Urothelium cell line (cell line): ENCODE data around the gene IMMP2L.

ENCODE experiments used
- DNase-seq: peaks from one replicate; pipeline ENCODE4 v3.0.0; 2011; ENCODE audit warnings: low spot score, mixed read lengths
- FAIRE-seq: peaks from 2 replicates; lab custom pipeline; 2011; peaks lifted over from hg19 to GRCh38; lab: Jason Lieb, UNC

The IMMP2L gene

DNA sequence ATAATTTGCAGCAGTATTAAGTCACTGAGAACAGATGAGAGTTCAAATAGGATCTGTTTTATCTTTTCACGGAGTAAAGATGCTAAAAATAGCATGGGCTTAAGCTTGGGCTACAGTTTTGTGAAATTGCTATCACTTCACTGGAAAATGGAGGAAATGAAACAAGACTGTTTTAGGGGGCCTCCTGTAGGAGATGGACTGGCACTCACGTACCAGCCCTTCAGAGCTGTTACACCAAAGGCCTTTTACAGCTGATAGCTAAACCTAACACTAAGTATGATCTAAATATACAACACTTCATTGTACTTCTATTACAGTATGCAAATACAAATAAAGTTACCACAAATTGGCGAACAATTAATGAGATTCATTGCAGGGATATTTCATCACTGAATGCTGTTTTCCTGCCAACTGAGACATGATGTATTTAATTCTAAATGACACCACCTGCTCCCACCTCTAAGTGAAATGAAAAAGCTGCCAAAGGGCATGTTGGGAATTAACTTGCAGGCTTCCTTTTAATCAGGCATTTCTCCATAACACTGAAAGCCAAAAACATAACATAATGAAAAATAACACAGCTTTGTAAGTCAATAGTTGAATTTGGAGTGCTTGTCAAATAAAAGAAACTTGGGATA, 775.8 kb downstream of the IMMP2L start:
- no peak for DNase-seq
- FAIRE-seq, result no peak

DNA sequence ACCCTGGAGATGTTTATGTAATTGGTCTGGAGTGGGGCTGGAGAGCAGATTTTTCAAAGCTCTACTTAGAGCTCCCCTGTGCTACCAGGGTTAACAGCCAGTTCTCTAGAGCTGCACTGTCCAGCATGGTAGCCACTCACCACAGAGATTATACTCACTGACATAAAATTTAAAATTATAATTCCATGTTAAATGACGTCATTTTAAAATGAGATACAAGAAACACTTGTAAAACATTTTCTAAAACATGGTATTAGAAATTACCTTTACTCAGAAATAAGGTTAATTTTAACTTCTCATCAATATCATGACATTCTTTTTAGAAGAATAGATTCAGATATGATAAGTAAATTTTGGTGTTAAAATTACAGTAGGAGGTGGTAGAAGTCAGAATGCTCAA, 777.5 kb downstream of the IMMP2L start:
- FAIRE-seq, result no peak
- no peak for DNase-seq

DNA sequence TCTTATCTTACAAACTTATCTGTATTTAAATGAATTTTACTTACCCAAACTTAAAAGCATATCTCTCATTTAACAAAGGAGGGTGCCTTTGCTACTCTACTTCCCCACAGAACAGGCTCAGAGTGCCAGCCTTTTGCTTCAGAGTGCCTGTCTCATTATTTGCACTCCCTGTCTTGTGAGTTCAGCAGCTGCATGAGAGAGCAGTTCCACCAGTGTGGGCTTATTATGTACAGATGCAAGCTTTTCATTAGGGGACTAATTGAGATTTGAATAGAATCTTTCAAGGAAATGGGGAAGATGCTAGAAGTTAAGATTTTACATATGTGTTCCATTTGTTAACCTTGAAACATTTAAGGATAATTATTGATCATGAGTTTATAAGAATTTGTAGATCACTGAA, 781.6 kb downstream of the IMMP2L start:
- no peak for FAIRE-seq
- DNase-seq, result no peak

DNA sequence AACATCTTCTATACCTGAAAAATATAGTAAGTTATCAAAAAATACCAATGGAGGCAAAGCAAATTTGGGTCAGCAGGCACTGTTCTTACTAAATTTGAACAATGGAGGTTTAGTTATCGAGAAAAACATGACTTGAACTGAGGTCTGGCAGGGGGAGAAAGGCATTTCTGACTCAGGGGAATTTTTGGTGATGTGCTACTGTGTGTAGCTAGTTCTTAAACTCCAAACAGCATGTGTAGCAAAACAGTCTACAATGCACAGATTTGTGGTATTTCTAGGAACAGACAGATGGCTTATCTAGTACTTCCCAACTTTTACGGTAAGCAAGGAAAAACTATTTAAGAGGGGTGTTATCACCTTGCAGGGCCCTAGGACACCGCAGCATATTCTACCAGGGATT, 783.0 kb downstream of the IMMP2L start:
- DNase-seq (no peak), FAIRE-seq (no peak)

DNA sequence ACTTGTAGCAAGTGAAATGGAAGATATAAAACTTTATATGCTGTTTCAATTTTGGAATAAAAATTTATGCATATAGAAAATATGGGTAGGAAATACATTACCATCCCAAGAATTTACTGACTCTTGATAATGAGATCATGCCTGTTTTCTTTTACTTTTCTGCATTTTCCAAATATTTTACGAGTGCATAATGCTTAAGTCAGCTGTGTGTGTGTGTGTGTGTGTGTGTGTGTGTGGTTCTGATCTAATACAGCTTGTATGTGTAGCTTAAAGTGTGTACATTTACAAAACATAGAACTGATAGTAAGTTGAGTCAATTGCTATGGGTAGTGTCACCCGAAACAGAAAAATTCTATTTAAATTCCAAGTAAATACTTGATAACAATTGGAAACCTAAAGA, 787.2 kb downstream of the IMMP2L start:
- DNase-seq (no peak), FAIRE-seq (no peak)

DNA sequence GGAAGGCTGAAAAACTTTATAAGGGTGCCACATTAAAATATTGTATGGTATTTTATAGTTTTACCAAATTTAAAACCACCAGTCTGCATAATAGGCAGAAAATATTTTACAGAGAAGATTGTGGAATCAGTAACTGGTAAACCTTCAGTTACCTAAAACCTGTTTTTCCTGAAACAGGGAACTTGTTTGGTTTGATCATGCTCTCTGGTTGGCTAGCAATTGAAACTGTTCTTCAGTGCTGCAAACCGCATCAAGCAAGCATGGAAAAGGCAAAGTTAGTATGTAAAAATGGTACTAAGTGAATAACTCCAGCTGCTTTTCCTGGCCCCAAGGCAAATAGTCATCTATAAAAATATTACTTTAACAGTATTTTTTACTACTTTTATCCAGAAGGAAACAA, 788.2 kb downstream of the IMMP2L start:
- FAIRE-seq (no peak), DNase-seq (no peak)

DNA sequence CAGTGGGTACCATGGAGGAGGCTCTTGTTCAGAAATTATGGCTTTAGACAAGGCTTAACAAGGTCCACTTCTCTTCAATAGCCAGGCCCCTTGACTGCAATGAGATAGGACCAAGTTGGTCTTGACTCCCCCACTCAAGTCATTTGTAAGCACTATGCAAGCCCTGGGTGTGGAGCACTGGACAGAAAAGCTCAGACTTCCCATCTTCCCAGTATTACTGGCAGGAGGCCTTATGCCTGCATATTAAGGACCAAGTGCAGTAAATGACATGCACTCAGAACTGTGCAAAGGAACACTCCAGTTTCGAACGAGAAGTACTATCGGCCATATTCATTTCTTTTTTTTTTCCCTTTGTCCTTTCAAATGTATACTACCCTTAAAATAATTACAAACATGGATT, 789.7 kb downstream of the IMMP2L start:
- DNase-seq (no peak), FAIRE-seq (no peak)

DNA sequence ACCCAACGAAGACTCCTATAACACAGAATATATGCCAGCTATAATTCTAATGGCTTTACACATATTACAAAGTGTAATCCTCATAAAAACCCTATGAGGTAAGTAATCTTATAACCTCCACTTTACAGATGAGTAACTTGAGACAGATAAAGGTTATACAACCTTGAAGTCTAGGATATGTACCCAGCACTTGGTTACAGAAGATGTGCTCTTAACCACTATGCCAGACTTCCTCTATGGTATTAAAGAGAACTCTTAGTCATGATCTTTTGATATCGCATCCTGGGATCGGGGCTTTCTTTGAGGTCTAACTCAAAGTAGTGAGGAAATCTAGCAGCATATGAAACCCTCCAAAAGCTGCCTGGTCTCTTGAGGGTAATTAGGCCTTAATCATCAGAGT, 790.6 kb downstream of the IMMP2L start:
- DNase-seq (no peak), FAIRE-seq (no peak)

DNA sequence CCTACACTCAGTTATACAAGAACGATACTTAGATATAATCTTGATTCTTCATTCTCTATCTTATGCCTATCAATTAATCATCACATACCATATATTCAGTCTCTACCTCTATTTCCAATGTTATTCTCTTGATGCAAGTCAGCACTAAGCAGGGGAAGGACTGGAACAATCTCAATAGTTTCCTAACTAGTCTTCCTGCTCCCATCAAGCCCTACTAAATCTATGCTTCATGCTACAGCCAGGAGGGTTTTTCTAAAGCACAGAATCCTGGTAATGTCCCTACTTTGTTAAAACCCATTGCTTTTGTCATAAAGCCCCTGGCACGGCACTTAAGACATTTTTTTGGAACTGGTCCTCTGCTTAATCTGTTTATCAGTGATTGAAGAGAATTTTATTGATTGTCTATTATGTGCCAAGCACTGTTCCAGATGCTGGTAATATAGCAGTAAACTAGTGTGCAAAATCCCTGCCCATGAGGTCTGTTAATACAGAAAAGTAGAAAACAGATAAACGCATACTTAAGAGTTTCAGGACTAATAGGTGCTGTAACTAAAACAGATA, 794.7 kb downstream of the IMMP2L start:
- FAIRE-seq (no peak), DNase-seq (no peak)

DNA sequence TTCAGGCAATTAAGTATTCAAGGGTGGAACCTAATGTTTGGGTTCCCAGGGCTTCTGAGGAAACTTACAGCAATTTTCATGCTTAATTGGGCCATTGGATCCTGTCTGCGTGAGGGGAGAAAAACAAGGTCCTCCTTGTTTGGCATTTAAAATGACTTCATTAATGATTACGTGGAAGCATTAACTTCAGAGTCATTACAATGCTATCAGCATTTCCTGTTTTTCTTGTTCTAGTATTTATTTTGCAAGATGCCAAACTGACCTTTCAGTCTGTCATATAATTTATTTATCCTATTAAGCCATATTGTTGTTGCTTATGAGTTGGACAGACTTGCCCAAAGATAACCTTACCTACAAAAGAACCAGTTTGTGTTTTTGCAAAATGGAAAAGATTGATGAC, 795.4 kb downstream of the IMMP2L start:
- DNase-seq, result no peak
- no peak for FAIRE-seq

DNA sequence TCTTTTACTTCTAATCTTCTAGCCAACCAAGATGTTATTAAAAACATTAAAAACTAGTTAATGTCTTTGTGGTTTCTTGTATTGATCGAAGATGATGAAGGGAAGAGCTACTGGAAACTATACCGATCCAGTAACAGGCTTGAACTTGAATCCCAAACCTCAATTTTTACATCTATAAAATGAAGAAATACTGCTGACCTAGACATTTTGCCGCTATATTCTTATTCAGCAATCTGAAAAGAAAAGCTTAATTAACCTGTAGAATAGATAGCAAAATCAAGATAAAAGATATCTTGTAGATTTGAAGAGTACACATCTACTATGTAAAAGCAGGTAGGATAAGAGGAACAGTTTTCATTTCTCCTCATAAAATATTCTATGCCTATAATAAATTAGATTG, 797.4 kb downstream of the IMMP2L start:
- FAIRE-seq (no peak), DNase-seq (no peak)

DNA sequence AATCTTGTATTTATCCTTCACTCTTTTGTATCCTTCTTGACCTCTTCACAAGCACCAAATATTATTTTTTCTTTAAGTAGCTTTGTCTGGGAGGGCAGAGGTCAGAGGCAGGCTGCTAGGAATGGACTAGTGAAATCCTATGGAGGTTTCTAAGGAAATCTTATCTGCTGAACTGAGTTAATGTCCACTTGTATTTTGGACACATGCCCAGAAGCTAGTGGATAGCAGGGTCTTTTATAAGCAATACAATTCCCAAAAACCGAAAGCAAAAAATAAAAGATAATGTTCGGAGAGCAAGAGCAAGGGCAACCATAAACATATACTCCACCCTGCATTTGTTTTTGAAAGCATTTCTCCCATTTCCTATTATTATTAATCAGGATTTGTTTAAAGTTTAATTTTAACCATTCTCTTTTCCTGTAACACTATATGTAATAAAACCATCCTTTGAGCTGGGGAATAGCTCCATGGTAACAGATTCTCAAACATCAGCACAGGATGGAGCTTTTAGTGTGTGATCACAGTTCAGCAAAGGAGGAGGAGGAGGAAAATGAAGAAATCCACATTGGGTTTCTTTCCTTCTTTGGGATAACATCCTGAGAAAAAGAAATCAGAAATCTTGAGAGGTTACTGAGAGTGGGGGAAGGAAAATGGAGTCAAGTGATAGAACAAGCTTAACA, 799.6 kb downstream of the IMMP2L start:
- no peak for FAIRE-seq
- DNase-seq, result no peak

DNA sequence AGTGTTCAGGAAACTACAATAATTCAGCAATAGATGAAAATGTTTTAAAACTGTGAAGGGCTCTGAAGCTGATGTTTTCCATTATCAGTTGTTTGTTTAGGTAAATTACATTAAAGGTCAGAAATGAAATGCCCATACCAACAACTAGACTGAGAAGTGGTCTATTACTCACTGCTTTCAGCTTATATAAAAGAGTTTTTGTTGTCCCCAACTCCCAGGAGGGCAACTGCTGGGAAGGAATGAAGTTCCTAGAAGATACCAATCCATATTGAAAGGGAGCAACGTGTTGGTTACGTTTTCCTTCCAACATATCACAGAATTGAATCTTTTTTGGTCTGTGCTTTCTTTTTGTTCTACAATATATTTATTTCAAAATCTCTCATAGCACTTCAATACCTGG, 802.0 kb downstream of the IMMP2L start:
- FAIRE-seq (no peak), DNase-seq (no peak)

DNA sequence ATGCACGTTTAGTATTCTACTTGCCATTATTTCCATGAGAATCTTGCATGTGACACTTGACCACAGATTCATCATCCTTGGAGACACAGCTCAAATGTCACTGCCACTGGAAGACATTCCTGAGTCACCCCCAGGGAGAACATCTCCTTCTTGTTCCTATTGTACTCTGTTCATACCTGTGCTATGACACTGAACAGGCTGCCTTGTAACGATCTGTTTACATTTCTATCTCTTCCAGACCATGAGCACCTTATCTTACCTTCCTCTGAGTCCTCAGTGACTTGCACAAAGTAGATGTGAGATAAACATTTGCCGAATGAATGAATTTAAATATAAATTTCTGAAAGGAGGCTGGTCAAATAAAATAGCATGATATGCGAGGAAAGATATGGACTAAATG, 803.2 kb downstream of the IMMP2L start:
- DNase-seq, result no peak
- FAIRE-seq, result no peak

DNA sequence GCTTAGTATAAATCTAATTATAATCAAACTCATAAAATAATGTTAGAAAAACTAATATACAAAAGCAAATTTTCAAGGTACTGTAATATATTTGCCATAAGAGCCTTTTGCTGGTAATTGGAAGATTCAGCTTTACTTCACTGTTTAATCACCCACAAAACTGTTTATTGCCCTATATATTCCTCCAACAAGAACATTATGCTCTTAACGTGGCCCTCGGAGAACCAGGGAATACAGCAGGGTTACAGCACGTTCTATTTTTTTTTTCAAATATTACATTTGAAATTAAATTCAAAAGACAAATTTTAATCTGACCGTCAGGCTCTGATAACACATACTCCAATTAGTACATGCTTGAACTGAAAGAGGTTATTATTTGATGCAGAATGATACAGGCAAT, 807.6 kb downstream of the IMMP2L start:
- no peak for FAIRE-seq

DNA sequence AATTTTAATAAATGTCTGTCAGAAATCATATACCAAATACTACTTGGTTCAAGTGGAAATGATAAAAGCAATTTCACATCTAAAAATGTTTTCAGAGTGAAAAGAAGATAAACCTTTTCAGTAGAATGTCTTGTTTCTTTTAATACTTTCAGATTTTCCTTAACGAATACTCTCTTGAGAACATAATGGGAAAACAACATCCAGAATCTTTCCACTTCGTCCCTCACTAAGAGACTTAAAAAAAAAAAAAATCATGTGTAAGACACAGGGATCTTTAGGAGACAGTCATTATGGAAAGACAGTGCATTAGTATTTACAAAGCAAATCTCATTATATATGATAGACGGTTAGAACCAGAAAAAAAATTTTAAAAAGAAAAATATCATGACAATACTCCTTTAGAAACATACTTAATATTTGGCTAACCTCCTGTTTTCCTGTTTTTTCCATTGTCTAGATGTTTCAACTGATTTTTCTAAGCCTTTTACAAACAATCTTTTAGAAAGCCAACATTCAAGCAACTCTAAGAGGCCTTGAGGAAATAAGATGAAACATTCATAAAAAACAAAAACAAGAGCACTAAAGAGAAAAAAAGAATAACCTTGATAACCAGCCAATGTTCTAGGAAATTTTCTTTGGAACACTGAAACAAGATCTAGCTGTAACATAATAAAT, 811.2 kb downstream of the IMMP2L start:
- DNase-seq (no peak), FAIRE-seq (no peak)

More for the DNA sequence above, 807.6 kb downstream of the IMMP2L start:
- no peak for DNase-seq

DNA sequence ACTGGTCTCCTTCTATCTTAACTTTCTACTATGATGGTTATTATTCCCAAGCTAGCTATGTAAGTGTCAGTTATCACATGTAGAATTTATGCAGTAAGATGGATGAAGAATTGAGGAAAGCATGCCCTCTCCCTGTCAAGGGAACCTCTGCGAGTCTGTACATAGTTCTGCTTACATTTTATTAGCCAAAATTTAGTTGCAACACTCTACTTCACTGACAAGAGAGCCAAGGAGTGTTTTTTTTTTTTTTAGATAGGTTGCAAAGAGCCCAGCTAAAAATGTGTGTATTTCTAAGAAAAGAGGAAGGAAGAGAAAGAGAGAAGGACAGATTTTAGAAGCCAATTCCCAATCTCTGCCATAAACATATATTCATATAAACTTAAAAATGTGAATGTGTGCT, 829.1 kb downstream of the IMMP2L start:
- FAIRE-seq, result no peak
- no peak for DNase-seq

DNA sequence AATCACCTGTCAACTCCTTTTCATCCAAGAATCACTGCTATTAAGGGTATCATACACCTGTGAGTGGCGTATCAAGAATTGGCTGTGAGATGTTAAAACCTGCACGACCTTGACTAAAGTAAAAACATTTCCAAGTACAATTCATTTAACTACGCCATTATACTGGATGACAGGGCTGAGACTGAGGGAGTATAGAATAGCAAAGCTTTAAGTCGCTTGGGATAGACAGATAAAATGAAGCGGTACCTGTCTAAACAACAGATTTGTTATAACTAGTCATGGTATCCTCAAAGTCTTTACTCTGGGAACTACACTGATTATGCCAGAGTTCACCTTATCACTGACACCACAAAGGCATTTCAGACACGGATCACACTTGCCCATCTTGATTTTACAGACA, 837.5 kb downstream of the IMMP2L start:
- FAIRE-seq, result no peak

DNA sequence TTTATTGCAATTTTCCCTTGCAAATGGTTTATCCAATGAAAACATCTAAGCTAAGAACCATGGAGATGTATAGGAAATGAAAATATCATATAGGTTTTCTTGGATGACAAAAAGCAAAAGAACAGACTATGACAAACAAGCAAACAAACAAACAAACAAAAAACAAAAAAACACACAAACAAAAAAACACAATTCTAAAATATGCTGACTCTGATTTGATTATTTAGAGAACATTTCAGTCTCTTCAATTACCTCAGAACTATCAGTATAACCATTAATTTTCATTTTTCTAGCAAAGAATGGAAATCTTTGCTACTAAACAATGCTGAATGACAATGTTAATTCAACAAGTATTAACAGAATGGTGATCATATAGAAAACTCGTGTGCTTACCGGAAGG, 840.9 kb downstream of the IMMP2L start:
- no peak for FAIRE-seq
- DNase-seq, result no peak

More for the DNA sequence above, 837.5 kb downstream of the IMMP2L start:
- no peak for DNase-seq

DNA sequence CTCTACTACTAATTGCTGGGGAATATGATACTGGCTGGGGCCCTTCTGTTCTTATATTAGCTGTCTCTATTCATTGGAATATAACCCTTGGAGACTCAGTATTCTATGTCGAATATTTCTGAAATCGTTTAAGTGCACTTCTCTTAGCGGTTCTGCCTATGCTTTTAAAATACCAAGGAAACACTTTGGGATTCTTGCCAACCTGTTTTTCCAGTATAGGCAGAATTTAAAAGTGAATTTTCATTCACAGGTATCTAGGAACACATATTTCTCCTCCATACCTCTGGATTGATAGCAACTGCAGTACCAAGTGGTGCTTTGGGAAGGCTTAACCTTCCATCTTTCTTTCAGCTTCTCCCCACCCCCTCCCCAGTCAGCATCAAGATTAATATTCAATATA, 841.7 kb downstream of the IMMP2L start:
- FAIRE-seq, result no peak
- no peak for DNase-seq

DNA sequence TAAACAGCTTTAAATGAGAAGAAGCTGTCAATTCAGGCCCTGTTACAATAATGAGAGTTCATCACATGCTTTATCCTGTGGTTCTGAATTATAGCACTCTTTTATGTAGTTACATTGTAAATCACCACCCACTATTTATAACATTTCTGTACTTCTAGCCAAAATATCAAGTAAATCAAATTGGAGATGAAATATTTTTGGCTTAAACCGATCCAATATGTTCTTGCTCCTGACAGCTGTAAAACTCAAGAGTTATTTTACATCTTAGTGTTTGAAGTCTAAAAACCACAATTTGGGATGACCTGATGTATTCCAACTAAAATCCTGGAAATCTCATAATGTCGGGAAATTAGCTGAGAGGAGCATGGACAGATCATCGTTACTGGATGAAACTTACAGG, 842.6 kb downstream of the IMMP2L start:
- FAIRE-seq (no peak), DNase-seq (no peak)
